SHP77 (cell line): ENCODE results near the gene PLAGL1.

Experiments
- DNase-seq, 2 experiments: peaks; one replicate each; lab custom pipeline; 2025; lab: John Stamatoyannopoulos, UW

The PLAGL1 gene

GRCh38 chr6:144008846-144009245 is 787 bp upstream of the PLAGL1 start:
- no peak for DNase-seq

- DNase-seq: no peak
Observed at GRCh38 chr6:144007478-144008119, 460 bp downstream of the PLAGL1 start.

GRCh38 chr6:144006736-144007477 is 1.2 kb downstream of the PLAGL1 start:
- DNase-seq: no peak

GRCh38 chr6:143999406-143999805 is 8.7 kb downstream of the PLAGL1 start:
- no peak for DNase-seq

GRCh38 chr6:143998686-143999085 is 9.4 kb downstream of the PLAGL1 start:
- DNase-seq: no peak

GRCh38 chr6:143993965-143994646 is 14.0 kb downstream of the PLAGL1 start:
- no peak for DNase-seq

- DNase-seq: no peak
Observed at GRCh38 chr6:143992285-143992684, 15.8 kb downstream of the PLAGL1 start.

- DNase-seq: no peak
Observed at GRCh38 chr6:143986463-143987065, 21.5 kb downstream of the PLAGL1 start.

- no peak for DNase-seq
Observed at GRCh38 chr6:143984666-143985065, 23.4 kb downstream of the PLAGL1 start.

GRCh38 chr6:143982968-143983367 is 25.1 kb downstream of the PLAGL1 start:
- DNase-seq: no peak

- no peak for DNase-seq
Observed at GRCh38 chr6:143980921-143981320, 27.1 kb downstream of the PLAGL1 start.

- DNase-seq: no peak
Observed at GRCh38 chr6:143976806-143977349, 31.2 kb downstream of the PLAGL1 start.

GRCh38 chr6:143974089-143974488 is 34.0 kb downstream of the PLAGL1 start:
- no peak for DNase-seq

- DNase-seq: no peak
Observed at GRCh38 chr6:143973097-143973966, 34.7 kb downstream of the PLAGL1 start.

- DNase-seq: no peak
Observed at GRCh38 chr6:143971482-143972205, 36.4 kb downstream of the PLAGL1 start.

GRCh38 chr6:143970456-143971218 is 37.4 kb downstream of the PLAGL1 start:
- DNase-seq: no peak

GRCh38 chr6:143969077-143969476 is 39.0 kb downstream of the PLAGL1 start:
- no peak for DNase-seq

- DNase-seq: no peak
Observed at GRCh38 chr6:143967706-143968376, 40.2 kb downstream of the PLAGL1 start.

GRCh38 chr6:143966312-143966711 is 41.7 kb downstream of the PLAGL1 start:
- DNase-seq: no peak
